ENCODE data around the gene RPS6KC1. TPM values are rescaled to one million over a fixed set of nuclear protein-coding genes. Genes with fewer than 3 reads are reported as not detected.

Gene RPS6KC1
- polyA plus RNA-seq, 3 donors, result 8.9 to 16.0 (median 11.4) TPM

GRCh38 chr1:213221209-213221608, 170.2 kb downstream of the RPS6KC1 start:
- intact Hi-C loops (cut with micrococcal nuclease), result no loop called here
- peaks cover 4 to 11% of the 10 kb centered on the region in 2 donors for H3K36me3 Mint-ChIP-seq
- Histone ChIP-seq H3K79me2 (ENCODE audit: insufficient read depth, low read length) (no peaks in the 10 kb centered on the region), H3K27ac (ENCODE audit: low read depth in 1 of 2, low read length in 2 of 2) (no peak overlapping the region), H2AFZ (ENCODE audit: insufficient read depth, low read depth, low read length, poor library complexity, severe bottlenecking) (no peak overlapping the region), H3K9ac (ENCODE audit: insufficient read depth, low read length, poor library complexity, severe bottlenecking) (no peak overlapping the region), H3K36me3 (replicated peaks in 1 of 2; ENCODE audit: control insufficient read depth in 1 of 2, insufficient read depth in 2 of 2, low read length in 2 of 2) (peaks cover 0 to 7% of the 10 kb centered on the region in 2 donors), H3K4me2 (replicated peaks; ENCODE audit: extremely low read depth, low read length, poor library complexity, severe bottlenecking) (no peak overlapping the region), H3K4me1 (ENCODE audit: control insufficient read depth in 1 of 2, insufficient read depth in 2 of 2, low read length in 2 of 2) (no peaks in the 10 kb centered on the region), H3K9me3 (replicated peaks in 1 of 2; ENCODE audit: control insufficient read depth in 1 of 2, insufficient read depth in 1 of 2, low read length in 2 of 2) (no peaks in the 10 kb centered on the region), H3K27me3 (ENCODE audit: control insufficient read depth in 2 of 2, insufficient read depth in 2 of 2, low read length in 2 of 2) (no peaks in the 10 kb centered on the region), H4K20me1 (ENCODE audit: insufficient read depth, low read length) (no peaks in the 10 kb centered on the region), H3K4me3 (replicated peaks in 1 of 3; ENCODE audit: low read depth in 2 of 3, low read length in 3 of 3) (no peak overlapping the region)
- TF ChIP-seq CTCF (IDR thresholded peaks at IDR 0.05), result no peak
- no peak for DNase-seq
- WGBS (ENCODE audit: insufficient coverage), result 100% methylated on average over 1 of the region's 4 CpGs
- no peaks in the 10 kb centered on the region for H3K27me3 Mint-ChIP-seq (ENCODE audit: low read depth in 3 of 3)
- no peak overlapping the region for H3K4me3 Mint-ChIP-seq
- peaks cover 0 to 6% (median 0%) of the 10 kb centered on the region in 7 donors for H3K9me3 Mint-ChIP-seq
- no peaks in the 10 kb centered on the region for H3K4me1 Mint-ChIP-seq
- no peak overlapping the region for H3K27ac Mint-ChIP-seq

- Histone ChIP-seq H3K4me1 (ENCODE audit: control insufficient read depth in 1 of 2, insufficient read depth in 2 of 2, low read length in 2 of 2) (no peaks in the 10 kb centered on the region), H3K79me2 (ENCODE audit: insufficient read depth, low read length) (no peaks in the 10 kb centered on the region), H2AFZ (ENCODE audit: insufficient read depth, low read depth, low read length, poor library complexity, severe bottlenecking) (no peak overlapping the region), H3K9ac (ENCODE audit: insufficient read depth, low read length, poor library complexity, severe bottlenecking) (no peak overlapping the region), H4K20me1 (ENCODE audit: insufficient read depth, low read length) (no peaks in the 10 kb centered on the region), H3K27me3 (ENCODE audit: control insufficient read depth in 2 of 2, insufficient read depth in 2 of 2, low read length in 2 of 2) (no peaks in the 10 kb centered on the region), H3K4me3 (replicated peaks in 1 of 3; ENCODE audit: low read depth in 2 of 3, low read length in 3 of 3) (no peak overlapping the region), H3K9me3 (replicated peaks in 1 of 2; ENCODE audit: control insufficient read depth in 1 of 2, insufficient read depth in 1 of 2, low read length in 2 of 2) (no peaks in the 10 kb centered on the region), H3K36me3 (replicated peaks in 1 of 2; ENCODE audit: control insufficient read depth in 1 of 2, insufficient read depth in 2 of 2, low read length in 2 of 2) (peaks cover 7 to 23% of the 10 kb centered on the region in 2 donors), H3K27ac (ENCODE audit: low read depth in 1 of 2, low read length in 2 of 2) (no peak overlapping the region), H3K4me2 (replicated peaks; ENCODE audit: extremely low read depth, low read length, poor library complexity, severe bottlenecking) (no peak overlapping the region)
- Mint-ChIP-seq H3K9me3 (no peaks in the 10 kb centered on the region), H3K27me3 (ENCODE audit: low read depth in 3 of 3) (peaks cover 0 to 1% (median 0%) of the 10 kb centered on the region in 3 donors), H3K36me3 (peaks cover 15 to 28% of the 10 kb centered on the region in 2 donors), H3K4me3 (no peak overlapping the region), H3K4me1 (no peaks in the 10 kb centered on the region), H3K27ac (no peak overlapping the region)
- intact Hi-C loops (cut with micrococcal nuclease), result no loop called here
- 91% methylated on average over 1 of the region's 2 CpGs for WGBS (ENCODE audit: insufficient coverage)
- DNase-seq, result no peak
- no peak for TF ChIP-seq CTCF (IDR thresholded peaks at IDR 0.05)
These were observed 176.4 kb downstream of the RPS6KC1 start for GRCh38 chr1:213227458-213227857.
